ENCODE data around the gene TNFSF15.

TNFSF15 gene

GRCh38 chr9:114787781-114788498 lies 17.9 kb downstream of the TNFSF15 start:
- DNase-seq: no peak

- DNase-seq: no peak
Observed at GRCh38 chr9:114787214-114787613, 18.6 kb downstream of the TNFSF15 start.

- DNase-seq: no peak
Observed at GRCh38 chr9:114785866-114786650, 19.8 kb downstream of the TNFSF15 start.

GRCh38 chr9:114784721-114785279 lies 21.0 kb downstream of the TNFSF15 start:
- no peak for DNase-seq

- DNase-seq: no peak
Observed at GRCh38 chr9:114782586-114782985, 23.3 kb downstream of the TNFSF15 start.

- no peak for DNase-seq
Observed at GRCh38 chr9:114779352-114779845, 26.4 kb downstream of the TNFSF15 start.

- no peak for DNase-seq
Observed at GRCh38 chr9:114777821-114778609, 27.8 kb downstream of the TNFSF15 start.

GRCh38 chr9:114776683-114777399 lies 29.0 kb downstream of the TNFSF15 start:
- no peak for DNase-seq

- DNase-seq: peak in 1 of 4 experiments; percentile 12
Observed at GRCh38 chr9:114775981-114776380, 29.9 kb downstream of the TNFSF15 start.

GRCh38 chr9:114775121-114775520 lies 30.7 kb downstream of the TNFSF15 start:
- no peak for DNase-seq

- DNase-seq: peak in 1 of 4 experiments; percentile 38
Observed at GRCh38 chr9:114774524-114774923, 31.3 kb downstream of the TNFSF15 start.

GRCh38 chr9:114771889-114772288 lies 34.0 kb downstream of the TNFSF15 start:
- DNase-seq: no peak

GRCh38 chr9:114770991-114771390 lies 34.8 kb downstream of the TNFSF15 start:
- peak in 1 of 4 experiments; percentile 24 for DNase-seq

- DNase-seq: peak in 2 of 4 experiments; percentile 27 to 40
Observed at GRCh38 chr9:114769624-114770023, 36.2 kb downstream of the TNFSF15 start.

- DNase-seq: no peak
Observed at GRCh38 chr9:114763220-114763619, 42.6 kb downstream of the TNFSF15 start.

GRCh38 chr9:114761523-114761922 lies 44.3 kb downstream of the TNFSF15 start:
- DNase-seq: no peak

GRCh38 chr9:114759512-114760341 lies 46.1 kb downstream of the TNFSF15 start:
- DNase-seq: no peak

- DNase-seq: no peak
Observed at GRCh38 chr9:114757984-114758383, 47.9 kb downstream of the TNFSF15 start.

- DNase-seq: no peak
Observed at GRCh38 chr9:114757395-114757794, 48.4 kb downstream of the TNFSF15 start.

GRCh38 chr9:114756920-114757319 lies 48.9 kb downstream of the TNFSF15 start:
- DNase-seq: no peak

GRCh38 chr9:114754581-114754980 lies 51.3 kb downstream of the TNFSF15 start:
- DNase-seq: peak; percentile 24 to 58 (median 53)
